Measurements from ENCODE around the gene NR2F1.

DNA sequence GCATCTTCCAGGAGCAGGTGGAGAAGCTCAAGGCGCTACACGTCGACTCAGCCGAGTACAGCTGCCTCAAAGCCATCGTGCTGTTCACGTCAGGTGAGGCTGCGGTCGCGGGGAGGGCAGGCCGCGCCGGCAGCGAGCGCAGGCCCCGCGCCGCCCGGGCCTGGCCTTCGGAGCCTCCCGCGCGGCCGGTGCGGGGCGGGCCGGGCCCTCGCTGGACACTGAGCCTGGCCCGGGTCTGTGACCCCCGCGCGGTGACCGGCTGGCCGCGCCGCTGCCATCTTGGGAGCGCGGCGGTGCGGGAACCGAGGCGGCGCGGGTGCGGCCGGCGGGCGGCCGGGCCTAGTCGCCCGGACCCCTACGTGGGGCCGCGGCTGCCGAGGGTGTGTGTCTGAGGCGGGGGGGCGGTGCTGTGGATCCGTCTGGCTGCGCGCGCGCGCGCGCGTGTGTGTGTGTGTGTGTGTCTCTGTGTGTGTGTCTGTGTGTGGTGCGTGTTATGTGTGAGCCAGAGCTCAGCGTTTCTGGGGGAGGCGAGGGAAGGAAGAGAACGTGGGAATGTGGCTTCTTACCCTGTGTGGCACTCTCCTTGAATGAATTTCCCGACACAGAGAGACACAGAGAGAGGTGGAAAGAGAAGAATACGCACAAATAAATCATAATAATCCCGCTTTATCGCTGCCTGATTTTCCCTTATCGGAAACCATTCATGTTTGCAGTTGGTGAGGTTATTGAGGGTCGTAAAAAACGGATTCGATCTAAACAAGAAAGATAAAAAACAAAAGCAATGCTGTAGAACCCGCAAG lies 5.5 kb downstream of the NR2F1 start:
- TF ChIP-seq, protein P1, sequence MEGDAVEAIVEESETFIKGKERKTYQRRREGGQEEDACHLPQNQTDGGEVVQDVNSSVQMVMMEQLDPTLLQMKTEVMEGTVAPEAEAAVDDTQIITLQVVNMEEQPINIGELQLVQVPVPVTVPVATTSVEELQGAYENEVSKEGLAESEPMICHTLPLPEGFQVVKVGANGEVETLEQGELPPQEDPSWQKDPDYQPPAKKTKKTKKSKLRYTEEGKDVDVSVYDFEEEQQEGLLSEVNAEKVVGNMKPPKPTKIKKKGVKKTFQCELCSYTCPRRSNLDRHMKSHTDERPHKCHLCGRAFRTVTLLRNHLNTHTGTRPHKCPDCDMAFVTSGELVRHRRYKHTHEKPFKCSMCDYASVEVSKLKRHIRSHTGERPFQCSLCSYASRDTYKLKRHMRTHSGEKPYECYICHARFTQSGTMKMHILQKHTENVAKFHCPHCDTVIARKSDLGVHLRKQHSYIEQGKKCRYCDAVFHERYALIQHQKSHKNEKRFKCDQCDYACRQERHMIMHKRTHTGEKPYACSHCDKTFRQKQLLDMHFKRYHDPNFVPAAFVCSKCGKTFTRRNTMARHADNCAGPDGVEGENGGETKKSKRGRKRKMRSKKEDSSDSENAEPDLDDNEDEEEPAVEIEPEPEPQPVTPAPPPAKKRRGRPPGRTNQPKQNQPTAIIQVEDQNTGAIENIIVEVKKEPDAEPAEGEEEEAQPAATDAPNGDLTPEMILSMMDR (IDR thresholded peaks at IDR 0.05): no peak
- no peak for TF ChIP-seq POLR2A (IDR thresholded peaks at IDR 0.05)
